Activated CD8-positive, alpha-beta memory T cell treated with anti-CD3 and anti-CD28 coated beads for 24 hours (primary cell): ENCODE measurements around the gene PXDC1.

Experiments used
- DNase-seq: peaks from one replicate; pipeline ENCODE4 v3.0.0-alpha.2; 2020

Gene PXDC1, protein sequence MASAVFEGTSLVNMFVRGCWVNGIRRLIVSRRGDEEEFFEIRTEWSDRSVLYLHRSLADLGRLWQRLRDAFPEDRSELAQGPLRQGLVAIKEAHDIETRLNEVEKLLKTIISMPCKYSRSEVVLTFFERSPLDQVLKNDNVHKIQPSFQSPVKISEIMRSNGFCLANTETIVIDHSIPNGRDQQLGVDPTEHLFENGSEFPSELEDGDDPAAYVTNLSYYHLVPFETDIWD

DNA sequence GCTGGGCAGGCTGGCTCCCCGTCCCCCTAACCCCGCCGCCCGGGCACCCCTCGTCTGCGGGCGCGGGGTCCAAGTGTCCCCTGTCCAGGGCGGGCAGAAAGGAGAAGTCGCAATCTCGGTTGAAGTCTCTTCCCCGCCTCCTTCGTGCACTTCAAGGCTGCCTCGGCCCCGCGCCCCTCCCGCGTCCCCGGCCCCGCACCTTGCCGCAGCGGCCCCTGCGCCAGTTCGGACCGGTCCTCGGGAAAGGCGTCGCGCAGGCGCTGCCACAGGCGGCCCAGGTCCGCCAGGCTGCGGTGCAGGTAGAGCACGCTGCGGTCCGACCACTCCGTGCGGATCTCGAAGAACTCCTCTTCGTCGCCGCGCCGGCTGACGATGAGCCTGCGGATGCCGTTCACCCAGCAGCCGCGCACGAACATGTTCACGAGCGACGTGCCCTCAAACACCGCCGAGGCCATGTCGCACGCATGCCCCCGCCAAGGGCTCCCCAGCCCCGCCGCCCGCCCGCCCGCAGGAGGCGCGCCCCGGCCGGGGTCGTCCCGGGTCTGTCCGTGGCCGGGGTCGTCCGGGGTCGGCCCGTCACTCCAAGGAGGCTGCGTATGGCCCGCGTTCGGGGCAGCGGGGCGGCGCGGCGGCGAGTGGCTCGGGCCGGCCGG lies at the start of gene PXDC1:
PXDC1 (minus strand) TSS at position 637 of the 653 bp plus-strand sequence; CDS start at position 455, 182 bp downstream.
- DNase-seq: peak; percentile 69

DNA sequence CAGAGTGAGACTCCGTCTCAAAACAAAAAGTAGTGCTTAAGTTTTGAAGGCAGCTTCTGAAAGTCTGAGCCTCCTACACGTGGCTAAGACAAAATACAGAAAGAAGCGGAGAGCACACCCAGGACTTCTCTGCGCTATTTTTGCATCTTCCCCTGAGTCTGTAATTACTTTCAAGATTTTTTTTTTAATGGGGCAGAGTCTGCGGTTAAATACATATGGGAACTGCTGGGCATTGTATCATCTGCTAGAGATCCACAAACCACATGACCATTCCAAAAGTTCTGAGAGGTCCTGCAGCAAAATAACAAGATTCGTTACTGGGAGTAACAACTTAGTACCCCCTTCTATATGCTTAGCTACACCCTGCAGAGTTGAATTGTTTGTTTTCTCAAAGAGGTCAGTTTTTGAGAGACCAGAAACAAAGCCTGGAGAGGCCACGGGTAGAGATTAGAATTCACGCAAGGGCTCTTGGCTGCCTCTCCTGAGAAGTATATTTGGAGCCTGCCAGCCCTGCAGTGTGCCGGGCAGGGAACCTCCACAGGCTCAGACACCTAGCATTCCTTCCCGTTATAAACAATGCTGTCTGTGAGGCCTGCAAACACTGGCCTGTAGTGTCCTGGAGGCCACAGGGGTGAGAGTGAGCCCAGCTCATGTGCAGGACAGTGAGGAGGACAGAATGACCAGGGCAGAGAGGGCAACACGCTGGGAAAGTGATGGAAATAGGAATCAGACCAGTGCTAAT lies 49.5 kb upstream of the PXDC1 start:
- DNase-seq: no peak

DNA sequence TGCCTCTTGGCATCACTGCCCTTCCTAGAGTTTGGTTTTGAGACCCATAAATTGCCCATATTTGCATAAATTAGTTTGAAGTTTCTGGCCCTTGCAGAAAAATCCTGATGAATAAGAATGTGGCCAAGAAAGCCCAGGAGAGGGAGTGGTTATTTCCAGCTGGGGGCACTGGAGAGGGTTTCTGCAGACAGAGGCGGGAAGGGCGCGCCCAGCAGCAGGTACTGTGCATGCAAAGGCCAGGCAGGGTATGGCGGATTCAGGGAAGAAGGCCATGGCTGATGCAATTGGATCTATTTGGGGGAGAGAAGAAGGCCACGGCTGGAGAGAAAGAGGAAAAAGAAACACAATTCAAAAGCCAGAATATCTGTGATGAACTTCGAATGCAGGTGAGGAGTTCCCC lies 48.2 kb upstream of the PXDC1 start:
- DNase-seq: no peak

DNA sequence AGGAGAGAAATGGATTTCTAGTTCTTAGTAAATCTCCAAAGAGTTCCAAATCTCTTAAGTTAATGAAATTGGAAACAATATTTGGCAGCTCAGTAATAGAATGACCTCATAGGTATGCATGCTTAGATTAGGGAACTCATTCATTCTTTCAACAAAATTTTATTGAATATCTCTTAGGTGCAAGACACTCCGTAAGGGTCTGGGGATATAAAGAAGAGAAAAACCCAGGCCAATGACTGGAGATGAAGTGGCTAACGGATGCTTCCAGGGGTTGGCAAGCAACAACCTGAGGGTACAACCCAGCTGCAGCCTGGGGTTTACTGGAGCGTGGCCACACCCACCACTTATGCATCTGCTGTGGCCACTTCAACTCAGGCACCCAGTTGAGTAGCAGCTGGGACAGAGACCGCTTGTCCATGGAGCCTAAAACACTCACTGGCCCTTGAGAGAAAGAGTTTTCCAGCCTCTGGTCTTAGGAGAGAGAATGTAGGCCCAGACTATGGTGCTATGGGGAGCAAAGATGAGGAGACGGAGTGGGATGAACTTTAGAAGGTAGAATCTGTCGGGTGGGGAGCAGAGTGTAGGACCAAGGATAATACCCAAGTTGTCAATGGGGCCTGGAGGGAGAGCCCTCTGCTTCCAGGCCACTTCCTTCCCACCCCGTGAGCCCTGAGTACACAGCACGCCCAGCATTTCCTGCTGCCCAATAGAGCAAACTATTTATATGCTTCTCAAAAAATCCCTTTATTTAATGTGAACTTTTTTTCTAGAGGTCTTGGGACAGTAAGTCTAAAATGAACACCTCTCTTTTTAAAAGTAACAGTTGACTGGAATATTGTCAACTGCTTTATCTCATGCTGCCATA lies 46.8 kb upstream of the PXDC1 start:
- no peak for DNase-seq

DNA sequence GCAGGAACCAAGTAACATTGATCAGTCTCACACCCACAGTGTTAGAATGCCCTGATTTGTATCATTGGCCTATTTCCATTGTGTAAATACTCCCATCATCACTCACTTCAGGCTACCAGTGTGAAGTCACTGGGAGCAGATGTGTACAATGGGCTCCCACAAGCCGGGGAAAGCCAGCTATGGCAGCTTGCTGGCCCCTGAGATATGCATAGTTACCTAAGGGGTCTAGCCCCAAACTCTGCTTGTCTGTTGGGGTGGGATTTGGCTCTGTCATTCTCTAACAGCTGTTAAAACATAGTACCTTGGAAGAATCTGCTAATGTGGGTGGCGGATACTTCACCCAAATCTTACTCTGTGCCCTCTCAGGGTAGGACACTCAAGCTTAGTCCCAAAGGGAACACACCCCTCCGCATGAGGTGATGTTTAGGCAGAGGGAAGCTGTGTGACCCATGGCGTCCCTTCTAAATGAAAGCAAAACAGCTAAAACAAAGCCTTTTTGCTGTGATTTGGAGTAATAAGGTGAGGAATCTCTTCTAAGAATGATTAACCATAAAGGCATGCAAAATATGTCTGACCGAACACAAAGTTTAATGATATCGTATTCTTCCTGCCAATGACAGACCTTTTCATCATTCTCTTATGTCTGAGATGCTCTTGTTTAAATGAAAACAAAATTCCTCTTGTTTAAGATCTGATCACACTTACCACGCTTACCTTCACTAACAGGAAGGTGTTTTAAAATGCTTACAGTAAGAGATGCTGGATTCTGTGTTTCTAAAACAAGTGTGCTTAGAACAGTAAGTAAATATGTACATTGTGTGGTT lies 45.9 kb upstream of the PXDC1 start:
- no peak for DNase-seq

DNA sequence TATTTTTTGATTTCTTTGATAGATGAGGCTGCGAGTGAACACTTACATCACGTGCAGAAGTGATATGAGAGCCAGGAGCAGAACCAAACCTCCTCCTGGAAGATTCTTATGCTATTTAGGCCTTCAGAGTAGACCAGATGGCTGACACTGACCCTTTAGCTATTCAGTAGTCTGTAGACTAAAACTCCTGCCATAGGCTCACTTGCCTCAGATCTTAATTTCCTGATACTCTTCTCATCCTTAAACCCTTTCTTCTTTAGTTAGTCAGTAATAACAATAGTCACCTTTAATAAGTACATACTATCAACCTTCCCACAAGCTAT lies 45.2 kb upstream of the PXDC1 start:
- no peak for DNase-seq

DNA sequence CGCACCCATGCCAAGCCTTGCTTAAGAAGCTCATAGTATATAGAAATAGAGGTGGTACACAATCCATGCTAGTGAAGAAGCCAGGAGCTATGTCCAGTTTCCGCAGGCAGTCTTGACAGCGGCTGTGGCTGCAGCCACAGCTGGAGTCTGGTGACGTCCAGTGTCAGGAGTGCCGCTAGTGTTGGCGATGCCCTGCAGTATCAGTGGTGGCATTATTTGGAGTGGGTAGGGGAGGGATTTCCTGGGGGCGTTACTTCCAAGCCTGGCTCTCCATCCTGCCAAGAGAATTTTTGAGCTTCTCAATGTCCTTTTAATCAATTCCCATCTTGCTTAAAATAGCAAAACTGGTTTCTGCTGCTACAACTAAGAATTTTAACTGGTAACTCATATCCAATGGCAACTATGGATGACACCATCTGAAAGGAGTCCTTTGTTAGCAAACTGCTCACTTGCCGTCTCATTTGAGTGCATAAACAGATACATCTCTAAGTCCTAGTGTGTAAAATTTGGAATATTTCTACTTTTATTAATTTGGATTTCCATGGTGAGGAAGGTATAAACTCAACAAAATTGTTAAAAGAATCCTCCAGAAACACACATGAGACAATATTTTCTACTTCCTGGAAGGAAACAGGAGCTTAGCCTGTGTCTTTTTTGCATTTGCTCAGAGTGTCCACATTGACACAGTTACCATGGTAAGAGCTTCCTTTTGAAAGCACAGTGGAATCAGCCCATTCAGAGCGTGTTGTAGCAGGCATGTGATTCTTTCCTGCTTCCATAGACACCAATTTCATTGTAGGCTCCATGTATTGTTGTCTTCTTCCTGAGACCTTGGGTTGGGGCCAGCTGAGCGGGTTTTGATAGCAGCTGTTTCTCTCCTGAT lies 44.6 kb upstream of the PXDC1 start:
- DNase-seq: no peak

DNA sequence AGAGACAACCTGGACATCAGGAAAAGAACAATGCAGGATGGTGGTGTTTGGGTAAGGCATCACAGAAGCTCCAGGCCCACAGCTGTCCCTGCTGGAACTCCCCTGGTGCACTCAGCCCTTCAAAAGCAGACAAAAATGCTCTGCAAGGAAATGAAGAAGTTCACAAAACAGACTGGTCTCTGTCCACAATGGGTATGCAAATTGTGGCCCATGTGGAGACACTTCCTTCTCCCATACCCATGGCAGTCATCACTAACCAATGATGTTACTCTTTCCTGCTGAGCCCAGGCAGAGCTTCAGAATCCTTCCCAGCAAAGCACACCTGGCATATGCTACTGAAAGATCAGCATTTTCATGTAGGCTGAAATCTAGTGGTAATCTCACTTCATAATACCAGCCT lies 42.6 kb upstream of the PXDC1 start:
- DNase-seq: no peak

DNA sequence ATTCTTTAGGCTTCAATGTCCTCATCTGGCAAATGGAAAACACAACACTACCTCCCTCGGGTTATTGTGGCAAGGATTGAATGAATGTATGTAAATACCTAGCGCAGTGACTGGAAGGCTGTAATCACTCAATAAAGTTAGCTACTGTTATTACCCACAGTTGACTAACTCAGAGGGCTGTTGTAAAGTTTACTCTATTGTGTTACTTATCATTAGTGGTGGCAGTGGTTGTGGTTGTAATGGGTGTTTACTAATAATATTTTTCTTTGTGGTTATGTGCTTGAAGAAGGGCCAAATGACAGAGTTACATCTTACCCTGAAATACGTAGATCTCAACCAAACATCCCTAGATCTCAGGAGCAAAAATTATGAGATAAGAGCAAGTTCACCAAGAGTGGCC lies 42.0 kb upstream of the PXDC1 start:
- DNase-seq: no peak

DNA sequence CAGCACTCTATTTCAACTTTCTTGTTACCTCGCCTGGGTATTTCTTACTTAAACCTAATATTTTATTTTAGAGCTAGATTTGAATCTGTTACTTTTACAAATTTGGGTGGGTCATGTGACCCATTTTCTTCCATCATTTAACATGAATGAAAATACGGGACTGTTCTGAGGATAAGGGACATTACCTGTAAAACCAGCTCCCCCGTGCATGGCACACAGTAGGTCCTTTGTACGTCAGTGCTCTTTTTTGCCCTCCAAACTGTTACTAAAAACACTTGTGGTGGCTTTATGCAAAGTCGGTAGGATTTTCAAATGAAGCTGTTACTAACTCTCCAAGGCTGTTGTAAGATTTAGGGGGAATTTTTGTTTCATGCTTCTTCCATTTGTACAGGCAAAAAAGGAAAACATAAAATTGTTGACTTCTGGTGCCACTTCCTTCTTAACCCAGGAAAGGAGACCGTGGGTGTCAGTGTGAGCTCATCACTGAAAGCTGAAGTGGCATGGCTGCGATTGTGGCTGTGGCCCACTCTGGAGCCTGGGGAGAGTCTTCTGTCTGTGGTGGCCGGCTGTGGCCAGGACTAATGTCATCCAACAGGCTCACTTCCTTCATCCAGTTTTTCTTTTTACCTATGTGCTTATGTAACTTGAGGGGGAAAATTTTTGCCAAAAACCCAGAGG lies 40.2 kb upstream of the PXDC1 start:
- no peak for DNase-seq

DNA sequence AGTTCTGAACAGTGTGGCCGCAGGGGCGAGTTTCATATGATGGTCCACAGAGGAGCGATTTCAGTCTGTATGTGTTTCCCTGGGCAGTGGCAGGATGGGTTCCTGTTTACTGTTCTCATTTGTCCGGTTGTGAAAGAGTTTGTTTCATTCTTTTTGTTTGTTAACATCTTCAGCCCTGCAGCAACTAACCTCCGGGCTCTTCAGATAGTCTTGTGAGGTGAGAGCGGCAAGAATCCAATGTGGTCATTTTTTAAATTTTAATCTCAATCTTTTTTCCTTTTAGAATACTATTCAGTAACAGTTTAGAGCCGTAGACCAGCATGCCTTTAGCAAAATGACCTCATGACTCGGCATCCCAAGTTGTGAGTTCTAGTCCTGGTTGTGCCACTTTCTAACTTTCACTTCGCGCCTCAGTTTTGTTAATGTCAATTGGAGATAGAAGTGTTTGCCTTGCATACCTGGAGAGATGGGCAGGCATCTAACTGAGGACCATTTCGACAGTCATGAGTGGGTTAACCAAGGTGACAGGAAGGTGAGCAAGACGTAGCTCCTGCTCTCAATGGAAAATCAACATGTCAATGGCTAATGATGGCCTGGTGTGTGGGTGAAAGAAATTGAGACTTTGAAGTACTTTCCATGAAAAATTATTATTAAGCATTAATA lies 38.5 kb upstream of the PXDC1 start:
- no peak for DNase-seq

DNA sequence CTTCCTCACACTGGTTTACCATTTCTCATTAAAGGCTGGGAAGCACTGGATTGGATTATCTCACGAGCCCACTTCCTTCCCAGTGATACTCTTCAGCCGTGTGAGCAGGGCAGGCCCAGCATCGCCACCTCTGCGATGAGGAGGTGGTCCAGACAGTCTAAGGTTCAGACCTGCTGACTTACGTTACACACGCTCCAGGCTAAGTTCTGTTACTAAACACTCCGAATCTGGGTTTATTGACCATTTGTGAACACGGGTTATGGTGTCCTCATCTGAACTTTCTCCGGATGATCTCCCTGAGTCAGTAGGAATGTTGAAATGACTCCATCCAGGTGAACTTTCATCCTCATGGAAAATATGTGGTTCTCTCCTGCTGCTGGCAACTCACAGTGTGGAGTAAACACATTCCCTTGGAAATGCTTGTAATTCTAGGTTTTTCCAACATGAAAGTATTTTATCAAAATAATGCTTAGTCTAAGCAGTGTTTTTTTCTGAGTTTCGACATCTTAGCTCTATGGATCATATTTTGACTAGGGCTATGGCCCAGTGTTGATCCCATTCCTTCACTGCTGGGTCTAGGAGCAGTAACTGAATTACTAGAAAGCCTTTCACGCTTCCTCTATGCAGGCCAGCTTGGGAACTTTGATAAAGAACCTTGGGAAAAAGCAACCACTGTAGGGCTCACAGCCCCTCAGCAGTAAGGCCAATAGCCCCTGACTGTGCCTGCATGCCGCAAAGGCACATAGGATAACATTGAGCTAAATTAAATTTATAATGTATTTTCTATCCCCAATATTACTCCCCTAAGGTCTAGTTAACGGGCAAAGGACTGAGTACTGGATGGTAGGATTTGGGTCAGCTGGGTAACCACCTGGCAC lies 37.7 kb upstream of the PXDC1 start:
- DNase-seq: no peak

DNA sequence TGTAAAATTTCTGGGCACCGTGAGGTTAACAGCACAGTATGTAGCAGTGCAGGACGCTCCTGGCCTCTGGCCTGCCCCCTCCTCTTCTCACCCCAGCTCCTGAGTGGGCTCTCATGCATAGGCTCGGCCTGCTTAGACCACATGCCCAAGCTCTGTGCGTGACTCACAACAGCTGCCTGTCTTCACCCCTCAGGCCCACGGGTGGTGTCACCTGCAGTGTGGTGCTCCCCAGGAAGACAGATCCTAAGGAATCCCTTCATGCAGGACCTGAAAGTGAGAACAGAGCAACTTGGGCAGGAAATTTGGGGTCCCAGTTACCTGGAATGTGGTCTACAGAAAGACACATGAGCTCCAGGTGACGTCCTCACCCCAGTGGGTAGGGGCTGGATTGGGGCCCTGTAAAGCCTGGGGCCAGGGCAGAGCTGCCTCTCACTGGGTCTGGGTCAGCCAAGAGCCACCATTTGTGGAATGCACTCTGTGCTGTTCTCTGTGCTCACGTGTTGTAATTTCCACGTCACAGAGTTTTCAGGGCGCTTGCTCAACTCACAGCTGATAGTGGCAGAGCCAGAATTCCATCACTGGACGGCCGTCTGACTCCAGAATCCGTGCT lies 37.0 kb upstream of the PXDC1 start:
- DNase-seq: no peak

DNA sequence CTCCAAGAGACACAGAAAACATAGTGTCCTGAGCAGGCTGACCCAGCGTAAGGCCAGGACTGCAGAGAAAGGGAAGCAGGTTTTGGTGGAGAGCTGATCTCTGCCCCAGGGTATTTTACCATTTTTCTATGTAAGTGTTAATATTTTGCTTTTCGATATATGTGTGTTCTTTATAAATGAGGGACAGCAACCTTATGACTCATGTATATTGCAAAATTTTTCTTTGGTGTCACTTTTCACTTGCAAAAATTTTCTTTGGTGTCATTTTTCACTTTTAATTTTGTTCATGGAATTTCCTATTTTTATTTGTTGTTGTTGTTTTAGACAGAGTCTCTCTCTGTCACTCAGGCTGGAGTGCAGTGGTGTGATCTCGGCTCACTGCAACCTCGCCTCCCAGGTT lies 34.6 kb upstream of the PXDC1 start:
- DNase-seq: no peak

DNA sequence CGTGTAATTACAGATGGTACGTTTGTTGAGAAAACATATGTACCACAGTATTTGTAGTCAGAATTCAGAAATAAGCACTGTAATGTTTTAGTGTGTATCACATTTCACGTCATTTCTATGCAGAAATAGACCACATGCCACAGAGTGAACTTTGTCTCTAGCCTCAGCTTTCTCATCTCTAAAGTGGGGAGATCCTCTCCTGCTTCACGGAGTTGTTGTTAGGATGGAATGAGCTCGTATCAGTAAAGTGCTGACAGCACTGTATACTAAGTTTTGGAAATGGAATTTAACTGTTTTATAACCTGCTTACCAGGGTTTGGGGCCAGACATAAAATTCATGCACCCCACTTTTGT lies 34.2 kb upstream of the PXDC1 start:
- no peak for DNase-seq

DNA sequence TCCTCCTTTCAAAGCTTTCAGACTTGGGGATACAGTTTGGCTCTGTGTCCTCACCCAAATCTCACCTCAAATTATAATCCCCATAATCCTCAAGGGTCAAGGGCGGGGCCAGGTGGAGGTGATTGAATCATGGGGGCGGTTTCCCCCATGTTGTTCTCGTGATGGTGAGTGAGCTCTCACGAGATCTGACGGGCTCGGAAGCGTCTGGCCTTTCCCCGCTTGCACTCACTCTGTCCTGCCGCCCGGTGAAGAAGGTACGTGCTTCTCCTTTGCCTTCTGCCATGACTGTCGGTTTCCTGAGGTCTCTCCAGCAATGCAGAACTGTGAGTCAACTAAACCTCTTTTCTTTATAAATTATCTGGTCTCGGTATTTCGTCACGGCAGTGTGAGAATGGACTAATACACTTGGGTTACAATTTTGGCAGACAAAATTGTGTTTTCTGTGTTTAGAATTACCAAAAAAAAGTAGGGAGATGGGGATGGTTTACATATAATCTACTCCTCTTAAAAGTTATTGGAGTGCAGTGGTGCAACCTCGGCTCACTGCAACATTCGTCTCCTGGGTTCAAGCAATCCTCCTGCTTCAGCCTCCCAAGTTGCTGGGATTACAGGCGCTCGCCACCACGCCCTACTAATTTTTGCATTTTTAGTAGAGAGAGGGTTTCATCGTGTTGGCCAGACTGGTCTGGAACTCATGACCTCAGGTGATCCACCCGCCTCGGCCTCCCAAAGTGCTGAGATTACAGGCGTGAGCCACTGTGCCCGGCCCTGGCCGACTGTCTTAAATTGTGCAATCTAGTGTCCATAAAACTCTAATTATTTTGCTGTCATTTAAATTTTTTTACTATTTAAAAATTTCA lies 33.6 kb upstream of the PXDC1 start:
- no peak for DNase-seq

DNA sequence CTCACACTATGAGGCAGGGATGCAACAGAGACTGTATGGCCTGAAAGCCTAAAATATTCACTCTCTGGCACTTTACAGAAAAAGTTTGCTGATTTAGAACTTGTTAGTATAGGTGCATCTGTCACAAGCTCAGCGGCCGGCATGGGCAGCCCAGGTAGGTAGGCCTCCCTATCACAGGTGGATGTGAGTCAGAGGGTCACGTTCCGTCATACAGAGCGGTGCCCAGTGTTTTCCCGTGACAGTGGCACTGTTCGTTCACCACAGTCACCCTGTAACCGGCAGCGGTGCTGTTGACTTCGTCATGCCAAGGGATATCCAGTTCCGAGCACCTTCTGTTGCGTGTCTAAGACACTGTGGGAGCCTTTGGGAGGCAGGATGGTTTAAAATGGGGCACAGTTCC lies 32.9 kb upstream of the PXDC1 start:
- DNase-seq: no peak
